IPS DF 19.7 (cell line): ENCODE results near the gene RBBP8.
"Not testable (repeated sequence)": the region's sequence is repeated elsewhere in the genome, so short reads cannot be mapped to it uniquely, and the experiment has no call there.

Experiments
- DNase-seq: peaks from one replicate; pipeline ENCODE4 v3.0.0-alpha.2; 2013; ENCODE audit warnings: low read depth, low spot score

Gene RBBP8

GRCh38 chr18:22933206-22933965, at the start of gene RBBP8:
RBBP8 (plus strand) TSS chr18:22933328; CDS start chr18:22936852, 3,524 bp downstream.
- DNase-seq: peak; percentile 64

DNA sequence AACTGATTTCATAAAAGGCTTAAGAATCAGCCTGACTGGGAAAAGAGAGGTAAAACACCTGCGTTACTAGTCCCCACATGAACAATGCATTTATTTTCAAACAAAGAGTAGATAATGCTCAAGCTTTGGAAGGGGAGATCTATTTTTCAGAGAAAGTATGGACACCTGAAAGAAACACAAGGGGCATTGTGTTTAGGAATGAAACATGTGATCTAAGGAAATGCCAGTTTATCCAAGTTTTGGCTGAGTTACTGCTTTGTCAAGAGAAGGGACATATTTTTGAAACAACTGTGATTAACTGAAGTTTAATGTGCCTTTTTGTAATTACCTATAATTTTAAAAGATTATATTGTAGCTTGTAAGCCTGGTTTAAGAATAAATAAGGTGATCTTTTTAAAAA, 49.3 kb upstream of the RBBP8 start:
- DNase-seq: no peak

DNA sequence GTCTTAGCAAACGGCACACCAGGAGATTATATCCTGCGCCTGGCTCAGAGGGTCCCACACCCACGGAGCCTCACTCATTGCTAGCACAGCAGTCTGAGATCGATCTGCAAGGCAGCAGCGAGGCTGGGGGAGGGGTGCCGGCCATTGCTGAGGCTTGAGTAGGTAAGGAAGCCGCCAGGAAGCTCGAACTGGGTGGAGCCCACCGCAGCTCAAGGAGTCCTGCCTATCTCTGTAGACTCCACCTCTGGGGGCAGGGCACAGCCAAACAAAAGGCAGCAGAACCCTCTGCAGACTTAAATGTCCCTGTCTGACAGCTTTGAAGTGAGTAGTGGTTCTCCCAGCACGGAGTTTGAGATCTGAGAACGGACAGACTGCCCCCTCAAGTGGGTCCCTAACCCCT, 47.4 kb upstream of the RBBP8 start:
- DNase-seq: not testable (repeated sequence)

- DNase-seq: no peak
These were observed 33.7 kb upstream of the RBBP8 start for GRCh38 chr18:22899421-22899820.

DNA sequence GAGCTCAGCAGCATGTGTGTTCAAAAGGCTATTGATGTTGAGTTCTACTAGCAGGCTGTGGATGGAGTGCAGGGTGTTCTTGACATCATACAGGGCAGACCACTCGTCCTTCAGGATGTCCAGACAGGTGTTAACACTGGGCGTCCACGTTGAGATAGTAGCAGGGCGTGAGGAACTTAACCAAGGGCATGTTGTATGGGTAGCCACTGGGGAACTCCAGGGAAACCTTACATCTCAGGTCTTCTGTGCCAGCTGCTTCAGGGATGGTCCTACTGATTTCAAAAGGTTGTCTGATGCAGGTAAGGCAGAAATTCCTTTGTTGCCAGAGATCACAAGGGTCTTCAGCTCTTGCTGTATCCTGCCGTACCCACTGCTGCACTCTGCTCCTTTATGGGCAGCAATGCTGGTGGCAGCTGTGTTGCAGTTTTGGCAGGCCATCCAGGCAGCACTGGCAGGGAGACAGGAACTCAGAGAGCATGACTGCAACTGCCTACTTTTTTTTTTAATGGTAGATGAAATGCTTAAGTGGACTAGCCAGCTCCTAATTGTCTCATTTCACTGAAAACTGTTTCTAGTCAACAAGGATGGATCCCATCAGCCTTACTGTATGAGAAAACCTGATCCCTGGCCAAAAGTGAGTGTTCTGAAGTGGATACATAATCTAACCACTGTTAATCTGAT, 32.4 kb upstream of the RBBP8 start:
- DNase-seq: no peak

- DNase-seq: no peak
These were observed 31.0 kb upstream of the RBBP8 start for GRCh38 chr18:22902093-22902492.

GRCh38 chr18:22903248-22903647, 29.9 kb upstream of the RBBP8 start:
- DNase-seq: not testable (repeated sequence)

- DNase-seq: no peak
These were observed 21.0 kb upstream of the RBBP8 start for GRCh38 chr18:22912149-22912548.

DNA sequence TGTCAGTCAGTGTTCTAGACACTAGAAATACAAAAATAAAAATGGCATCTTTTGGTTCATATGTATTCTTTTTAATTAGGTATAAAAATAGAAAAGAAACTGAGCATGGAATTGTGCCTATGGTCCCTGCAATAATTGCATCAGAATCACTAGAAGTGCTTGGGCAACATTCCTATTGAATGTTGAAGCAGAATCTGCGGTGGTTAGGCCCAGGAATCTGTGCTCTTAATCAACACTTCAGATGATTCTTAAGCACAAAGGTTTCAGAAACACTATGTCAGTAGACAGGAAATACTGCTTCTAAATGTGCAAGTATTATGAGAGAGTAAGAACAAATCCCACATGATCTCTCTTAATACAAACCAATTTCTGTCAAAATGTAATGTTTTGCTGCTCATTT, 20.3 kb upstream of the RBBP8 start:
- DNase-seq: no peak

DNA sequence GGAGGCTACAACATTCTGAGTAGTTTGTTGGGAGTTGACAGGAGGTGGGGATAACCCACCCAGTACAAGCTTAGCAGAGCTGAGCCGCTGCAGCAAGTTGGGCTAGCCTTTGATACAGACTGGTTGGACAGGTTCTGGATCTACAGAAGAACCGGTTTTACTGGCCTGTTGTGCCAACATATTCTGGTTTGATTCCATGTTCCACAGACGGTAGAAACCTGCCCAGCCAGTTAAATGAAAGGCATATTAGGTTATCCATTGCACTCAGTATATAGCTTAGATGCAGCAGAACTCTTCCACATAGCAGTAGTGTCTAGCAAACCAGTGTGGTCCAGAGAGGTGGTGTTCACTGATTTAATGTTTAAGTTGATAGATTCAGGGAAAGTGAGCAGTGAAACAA, 19.3 kb upstream of the RBBP8 start:
- DNase-seq: peak; percentile 79

DNA sequence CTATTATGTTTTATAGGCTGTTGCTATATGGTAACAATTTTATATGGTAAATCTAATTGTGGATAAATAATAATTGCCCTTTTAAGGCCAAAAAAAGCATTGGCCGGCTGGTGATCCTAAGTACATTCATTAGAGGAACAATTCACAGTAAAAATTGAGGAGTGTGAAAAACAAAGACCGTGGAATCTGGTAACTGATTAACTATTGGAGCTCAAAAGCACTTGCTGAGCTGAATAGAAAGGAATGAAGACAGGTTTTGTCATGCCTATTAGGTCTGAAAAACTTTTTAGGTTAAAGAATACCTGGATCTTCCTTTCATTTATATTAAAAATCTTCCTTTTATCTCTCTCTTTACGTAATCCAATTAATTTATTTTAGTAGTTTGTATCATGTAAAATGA, 18.5 kb upstream of the RBBP8 start:
- DNase-seq: no peak

DNA sequence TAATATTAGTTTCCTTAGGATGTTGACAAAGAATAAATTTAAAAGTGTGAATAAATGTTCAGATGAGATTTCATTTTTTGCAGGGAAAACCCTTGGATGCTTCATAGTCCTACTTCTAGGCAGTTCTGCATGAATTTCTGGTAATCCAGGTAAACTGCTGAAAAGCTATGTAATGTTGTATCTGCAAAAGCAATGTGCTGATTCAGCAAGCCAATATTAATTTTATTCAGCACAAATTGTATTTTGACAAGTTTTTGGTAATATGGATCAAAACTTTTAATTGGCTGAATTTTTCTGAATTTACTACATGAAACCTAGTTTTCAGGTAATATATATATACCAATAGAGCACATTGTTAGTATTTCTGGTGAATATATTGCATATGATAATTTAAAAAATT, 17.8 kb upstream of the RBBP8 start:
- no peak for DNase-seq

- DNase-seq: no peak
These were observed 11.4 kb upstream of the RBBP8 start for GRCh38 chr18:22921772-22922171.

GRCh38 chr18:22924589-22924988, 8.5 kb upstream of the RBBP8 start:
- DNase-seq: no peak

DNA sequence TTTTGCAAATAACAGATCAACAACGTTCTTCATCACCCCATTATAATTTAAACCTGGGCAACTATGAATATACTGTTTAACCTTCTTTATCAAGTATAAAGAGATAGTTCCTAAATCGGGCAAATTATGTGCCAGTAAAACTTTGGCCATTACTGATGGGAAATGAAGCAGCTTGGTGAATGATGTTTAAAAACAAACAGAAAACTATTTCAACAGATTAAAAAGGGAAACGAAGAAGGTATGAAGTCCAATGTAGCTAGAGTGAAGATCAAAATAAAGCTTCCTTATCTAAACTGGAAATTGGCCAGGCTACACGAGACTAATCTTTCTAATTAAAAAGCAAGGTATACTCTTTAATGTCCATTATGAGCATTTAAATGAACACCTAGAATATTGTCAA, 6.7 kb upstream of the RBBP8 start:
- no peak for DNase-seq

DNA sequence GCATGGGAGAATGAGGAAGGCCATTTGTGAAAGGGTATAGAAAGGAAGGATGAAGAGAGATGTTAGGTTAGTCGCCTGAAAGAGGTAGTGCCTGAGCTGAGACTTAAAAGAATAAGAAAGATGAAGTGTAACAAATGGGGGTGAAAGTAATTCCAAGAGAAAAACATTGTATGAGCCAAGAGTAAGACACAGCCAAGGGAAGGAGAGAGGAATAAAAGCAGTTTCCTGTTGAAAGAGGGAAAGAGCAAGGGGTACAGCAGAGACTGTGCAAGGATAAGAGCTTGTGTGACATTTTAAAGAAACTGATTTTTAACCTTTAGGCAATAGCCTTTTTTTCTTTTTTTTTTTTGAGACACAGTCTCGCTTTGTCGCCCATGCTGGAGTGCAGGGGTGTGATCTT, 4.8 kb upstream of the RBBP8 start:
- no peak for DNase-seq

- DNase-seq: no peak
These were observed 2.9 kb upstream of the RBBP8 start for GRCh38 chr18:22930089-22930713.

GRCh38 chr18:22932885-22933205, 283 bp upstream of the RBBP8 start:
- no peak for DNase-seq

DNA sequence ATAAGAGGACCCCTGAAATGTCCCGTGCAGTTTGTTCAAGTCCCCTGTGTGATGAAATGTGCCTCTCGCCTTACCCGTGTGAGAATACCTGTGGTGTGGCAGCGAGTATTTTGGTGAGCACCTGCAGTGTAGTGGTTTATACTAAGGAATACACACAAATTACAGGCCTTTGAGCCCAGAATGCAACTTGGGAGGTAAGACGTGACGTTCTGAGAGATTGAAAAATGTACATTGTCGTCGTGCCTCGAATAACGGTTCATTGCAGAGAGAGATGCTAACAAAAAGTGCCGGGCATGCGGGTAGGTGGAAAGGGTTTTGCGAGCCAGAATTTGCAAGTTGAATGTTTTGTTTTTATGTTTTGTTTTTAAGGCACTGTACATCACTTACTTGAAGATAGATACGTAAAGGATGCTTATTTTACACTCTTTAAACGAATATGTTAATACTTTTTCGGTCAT, 867 bp downstream of the RBBP8 start:
- no peak for DNase-seq

DNA sequence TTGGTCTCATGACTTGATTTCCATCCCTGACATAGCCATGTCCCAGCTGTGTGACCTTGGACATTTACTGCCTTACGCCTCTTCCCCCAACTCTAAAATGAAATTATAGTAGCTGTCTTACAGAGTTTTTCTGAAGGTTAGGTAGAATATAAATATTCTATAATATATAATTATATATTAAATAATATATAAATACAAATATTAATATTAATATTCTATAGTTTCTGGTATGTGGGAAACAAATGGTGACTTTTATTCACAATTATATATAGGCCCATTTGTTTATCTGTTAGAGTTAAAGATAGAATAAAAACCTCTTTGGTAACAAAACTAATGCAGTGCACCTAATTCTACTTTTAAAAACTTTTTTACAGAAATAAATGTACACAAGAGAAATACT, 1.7 kb downstream of the RBBP8 start:
- no peak for DNase-seq

DNA sequence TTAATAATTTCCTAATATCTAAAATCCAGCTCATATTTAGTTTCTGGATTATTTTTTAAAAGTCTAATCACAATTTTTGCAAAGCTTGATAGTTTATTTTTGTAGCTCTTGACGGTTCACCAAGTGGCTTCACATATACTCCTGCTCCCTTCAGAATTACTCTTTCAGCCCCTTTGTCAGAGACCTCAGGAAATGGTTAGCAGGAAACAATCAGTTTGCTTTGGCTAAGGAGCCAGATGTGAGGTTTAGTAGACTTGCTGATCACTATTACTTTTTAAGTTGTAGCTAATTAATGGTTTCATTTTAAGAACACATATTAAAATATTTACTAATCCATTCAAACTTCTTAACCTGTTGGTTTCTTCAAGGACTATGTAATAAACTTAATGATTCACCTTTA, 2.3 kb downstream of the RBBP8 start:
- no peak for DNase-seq

- DNase-seq: no peak
These were observed 3.4 kb downstream of the RBBP8 start for GRCh38 chr18:22936515-22936914.

GRCh38 chr18:22939649-22940048, 6.5 kb downstream of the RBBP8 start:
- DNase-seq: no peak
